ENCODE measurements around the gene ABLIM2.

DNA sequence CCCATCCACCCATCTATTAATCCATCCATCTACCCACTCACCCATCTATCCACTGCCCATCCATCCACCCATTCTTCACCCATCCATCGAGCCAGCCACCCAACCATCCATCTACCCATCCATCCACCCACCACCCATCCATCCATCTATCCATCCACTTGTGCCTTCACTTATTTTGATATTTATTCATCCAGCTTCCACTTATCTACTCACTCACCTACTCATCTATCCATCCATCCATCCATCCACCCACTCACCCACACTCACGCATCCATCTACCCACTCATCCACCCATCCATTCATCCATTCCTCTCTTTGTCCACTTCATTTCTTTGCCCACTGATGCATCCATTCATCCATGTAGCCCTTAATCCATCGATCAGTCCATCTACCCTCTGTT lies 146.1 kb downstream of the ABLIM2 start:
- TF ChIP-seq SP1 (IDR thresholded peaks at IDR 0.05; ENCODE audit: low read depth) (no peak), RAD21 (IDR thresholded peaks at IDR 0.05; ENCODE audit: low read depth) (no peak), SIN3A (IDR thresholded peaks at IDR 0.05; ENCODE audit: low read depth) (no peak), POLR2A (IDR thresholded peaks at IDR 0.05; ENCODE audit: borderline replicate concordance, extremely low read depth, insufficient read depth, insufficient read length) (no peak), POLR2AphosphoS5 (IDR thresholded peaks at IDR 0.05; ENCODE audit: low read depth, low read length) (no peak), EZH2 (IDR thresholded peaks at IDR 0.05) (no peak)
- TF ChIP-seq, protein P1, sequence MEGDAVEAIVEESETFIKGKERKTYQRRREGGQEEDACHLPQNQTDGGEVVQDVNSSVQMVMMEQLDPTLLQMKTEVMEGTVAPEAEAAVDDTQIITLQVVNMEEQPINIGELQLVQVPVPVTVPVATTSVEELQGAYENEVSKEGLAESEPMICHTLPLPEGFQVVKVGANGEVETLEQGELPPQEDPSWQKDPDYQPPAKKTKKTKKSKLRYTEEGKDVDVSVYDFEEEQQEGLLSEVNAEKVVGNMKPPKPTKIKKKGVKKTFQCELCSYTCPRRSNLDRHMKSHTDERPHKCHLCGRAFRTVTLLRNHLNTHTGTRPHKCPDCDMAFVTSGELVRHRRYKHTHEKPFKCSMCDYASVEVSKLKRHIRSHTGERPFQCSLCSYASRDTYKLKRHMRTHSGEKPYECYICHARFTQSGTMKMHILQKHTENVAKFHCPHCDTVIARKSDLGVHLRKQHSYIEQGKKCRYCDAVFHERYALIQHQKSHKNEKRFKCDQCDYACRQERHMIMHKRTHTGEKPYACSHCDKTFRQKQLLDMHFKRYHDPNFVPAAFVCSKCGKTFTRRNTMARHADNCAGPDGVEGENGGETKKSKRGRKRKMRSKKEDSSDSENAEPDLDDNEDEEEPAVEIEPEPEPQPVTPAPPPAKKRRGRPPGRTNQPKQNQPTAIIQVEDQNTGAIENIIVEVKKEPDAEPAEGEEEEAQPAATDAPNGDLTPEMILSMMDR (IDR thresholded peaks at IDR 0.05 in 2 of 3, conservative IDR thresholded peaks at IDR 0.05 in 1 of 3; ENCODE audit: borderline replicate concordance in 1 of 3, insufficient read depth in 1 of 3, low read depth in 2 of 3, low read length in 2 of 3), result no peak
